GM10248 (cell line): ENCODE data around the gene MED13L.

Experiments used
- CTCF ChIA-PET: fragments of 300-600 bp; sonication (Branson Sonifier 250); formaldehyde crosslinking; extraction: SDS; loops from one replicate; lab custom pipeline; 2021; ENCODE audit warnings: antibody characterized with exemption; lab: Yijun Ruan, JAX
- POLR2A ChIA-PET: fragments of 350-650 bp; sonication (Branson Sonifier 250); formaldehyde crosslinking; extraction: SDS; loops from one replicate; lab custom pipeline; 2020; ENCODE audit warnings: antibody characterized with exemption; lab: Yijun Ruan, JAX
- DNase-seq: peaks from one replicate; pipeline ENCODE4 v3.0.0; 2012; ENCODE audit errors: extremely low spot score
- TF ChIP-seq, protein P1 (sequence below): IDR thresholded peaks from 2 replicates; pipeline ENCODE4 v1.5.1; 2012; ENCODE audit warnings: mild to moderate bottlenecking, low read depth; ENCODE audit errors: extremely low read depth, missing control alignments, control extremely low read depth

MED13L gene

DNA sequence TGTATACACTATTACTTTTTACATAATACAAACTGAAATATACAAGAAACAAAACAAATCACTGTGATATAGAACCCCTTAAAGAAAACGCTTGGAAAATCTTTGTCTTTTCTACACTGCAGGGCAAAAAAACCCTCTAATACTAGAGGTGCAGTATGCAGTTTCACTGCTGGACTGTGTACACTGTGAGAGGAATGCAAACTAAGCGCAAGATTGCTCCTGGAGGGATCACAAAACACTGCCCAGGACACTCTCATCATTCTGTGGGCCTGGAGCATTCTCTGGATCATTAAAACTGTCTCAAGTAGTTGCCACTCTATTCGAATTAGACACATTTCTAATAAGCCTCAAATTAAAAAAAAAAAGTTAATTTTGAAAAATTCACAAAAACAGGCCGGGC lies 217.6 kb downstream of the MED13L start:
- DNase-seq: no peak
- ChIA-PET POLR2A (no interaction called here), CTCF (no interaction called here)
- TF ChIP-seq, protein P1, sequence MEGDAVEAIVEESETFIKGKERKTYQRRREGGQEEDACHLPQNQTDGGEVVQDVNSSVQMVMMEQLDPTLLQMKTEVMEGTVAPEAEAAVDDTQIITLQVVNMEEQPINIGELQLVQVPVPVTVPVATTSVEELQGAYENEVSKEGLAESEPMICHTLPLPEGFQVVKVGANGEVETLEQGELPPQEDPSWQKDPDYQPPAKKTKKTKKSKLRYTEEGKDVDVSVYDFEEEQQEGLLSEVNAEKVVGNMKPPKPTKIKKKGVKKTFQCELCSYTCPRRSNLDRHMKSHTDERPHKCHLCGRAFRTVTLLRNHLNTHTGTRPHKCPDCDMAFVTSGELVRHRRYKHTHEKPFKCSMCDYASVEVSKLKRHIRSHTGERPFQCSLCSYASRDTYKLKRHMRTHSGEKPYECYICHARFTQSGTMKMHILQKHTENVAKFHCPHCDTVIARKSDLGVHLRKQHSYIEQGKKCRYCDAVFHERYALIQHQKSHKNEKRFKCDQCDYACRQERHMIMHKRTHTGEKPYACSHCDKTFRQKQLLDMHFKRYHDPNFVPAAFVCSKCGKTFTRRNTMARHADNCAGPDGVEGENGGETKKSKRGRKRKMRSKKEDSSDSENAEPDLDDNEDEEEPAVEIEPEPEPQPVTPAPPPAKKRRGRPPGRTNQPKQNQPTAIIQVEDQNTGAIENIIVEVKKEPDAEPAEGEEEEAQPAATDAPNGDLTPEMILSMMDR: no peak

DNA sequence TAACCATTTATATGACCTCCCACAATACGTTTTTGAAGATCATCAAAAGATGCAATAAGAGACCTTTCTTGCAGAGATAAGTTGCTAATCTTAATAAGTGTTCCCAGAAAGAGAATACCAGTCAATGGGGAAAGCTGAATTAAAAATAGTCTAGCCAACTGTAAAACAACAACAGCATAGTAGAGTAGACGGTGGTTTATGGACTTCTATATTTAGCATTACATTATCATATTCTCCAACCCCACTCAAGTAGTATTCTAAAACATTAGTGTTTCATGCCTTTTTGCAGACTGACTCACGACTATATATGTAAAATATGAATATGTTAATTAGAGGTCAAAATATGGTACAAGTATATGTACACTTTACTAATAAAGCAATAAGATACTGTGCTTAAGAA lies 218.9 kb downstream of the MED13L start:
- POLR2A ChIA-PET: no interaction called here

DNA sequence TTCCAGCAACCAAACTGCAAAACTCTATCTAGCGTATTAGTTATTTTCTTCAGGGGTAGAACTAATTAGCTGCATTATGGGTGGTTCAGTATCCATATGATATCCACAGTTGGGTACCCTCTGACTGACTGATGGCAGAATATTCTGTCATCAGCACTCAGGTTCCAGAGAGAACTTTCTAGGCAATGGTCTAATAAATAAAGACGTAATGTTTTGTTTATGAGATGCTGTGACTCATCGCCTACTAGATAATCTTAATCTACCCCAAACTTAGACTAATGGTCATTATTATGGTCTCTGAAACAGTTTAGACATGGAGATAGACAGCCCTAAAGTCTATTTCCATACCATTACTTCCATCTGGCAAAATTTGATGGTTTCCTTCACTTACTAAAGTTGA lies 220.1 kb downstream of the MED13L start:
- CTCF ChIA-PET: interaction anchor here (0.9 to 1.4 kb wide), 5 partner anchors 8 to 179 kb away, joined by 3 to 4 read pairs (median 3); no protein-coding TSS in a partner anchor
- POLR2A ChIA-PET: no interaction called here
- TF ChIP-seq, protein P1: no peak
- no peak for DNase-seq

More for the DNA sequence above, 218.9 kb downstream of the MED13L start:
- CTCF ChIA-PET: interaction anchor here (0.9 to 1.3 kb wide), 4 partner anchors 11 to 178 kb away, joined by 3 read pairs; no protein-coding TSS in a partner anchor
- no peak for DNase-seq
- TF ChIP-seq, protein P1: no peak

DNA sequence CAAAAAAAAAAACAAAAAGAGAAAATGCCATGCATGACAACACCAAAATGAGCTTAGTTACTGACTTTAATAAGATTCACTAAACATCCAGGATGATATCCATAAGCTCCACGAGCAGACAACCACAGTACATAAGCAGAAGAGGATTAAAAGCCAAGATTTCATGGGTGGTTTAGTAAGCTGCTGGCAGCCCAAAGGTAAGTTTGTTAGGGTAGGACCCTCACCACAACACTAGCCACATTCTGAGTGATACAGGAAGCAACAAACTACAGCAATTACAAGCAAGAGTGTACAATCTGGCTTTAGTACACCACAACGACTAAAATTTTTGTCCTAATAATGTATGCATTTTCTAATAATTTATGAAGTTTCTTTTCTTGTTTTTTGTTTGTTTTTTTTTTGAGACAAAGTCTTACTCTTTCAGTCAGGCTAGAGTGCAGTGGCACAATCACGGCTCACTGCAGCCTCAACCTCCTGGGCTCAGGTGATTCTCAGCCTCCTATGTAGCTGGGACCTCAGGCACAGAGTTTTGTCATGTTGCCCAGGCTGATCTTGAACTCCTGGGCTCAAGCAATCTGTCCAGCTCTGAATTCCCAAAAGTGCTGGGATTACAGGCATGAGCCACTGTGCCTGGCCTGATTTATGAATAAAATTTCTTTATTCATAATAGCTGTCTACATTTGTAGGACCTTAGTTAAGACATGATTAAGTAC lies 221.4 kb downstream of the MED13L start:
- CTCF ChIA-PET: interaction anchor here (0.9 to 1.5 kb wide), 3 partner anchors 11 to 554 kb away, joined by 3 to 10 read pairs (median 3); no protein-coding TSS in a partner anchor
- no peak for DNase-seq
- TF ChIP-seq, protein P1: no peak
- POLR2A ChIA-PET: no interaction called here

DNA sequence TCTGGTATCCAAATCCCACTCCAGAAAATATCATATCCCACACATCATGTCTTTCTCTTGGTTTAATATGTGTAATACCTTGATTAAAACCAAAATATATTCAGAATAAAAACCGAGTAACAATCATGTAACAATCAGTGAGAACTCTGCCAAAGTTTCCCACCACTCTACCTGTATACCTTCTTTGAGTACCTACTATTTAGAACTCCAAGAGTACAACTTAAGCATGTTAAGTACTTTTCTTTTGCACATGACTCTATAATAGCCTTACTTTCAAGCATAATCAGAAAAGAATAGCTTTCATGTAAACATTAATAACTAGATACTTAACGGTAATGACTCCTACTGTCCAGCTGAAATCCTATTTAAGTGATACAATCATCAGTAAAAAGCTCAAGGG lies 223.2 kb downstream of the MED13L start:
- CTCF ChIA-PET: interaction anchor here (0.8 to 1.1 kb wide), 3 partner anchors 10 to 38 kb away, joined by 4 read pairs; no protein-coding TSS in a partner anchor
- TF ChIP-seq, protein P1: no peak
- POLR2A ChIA-PET: no interaction called here
- DNase-seq: no peak

DNA sequence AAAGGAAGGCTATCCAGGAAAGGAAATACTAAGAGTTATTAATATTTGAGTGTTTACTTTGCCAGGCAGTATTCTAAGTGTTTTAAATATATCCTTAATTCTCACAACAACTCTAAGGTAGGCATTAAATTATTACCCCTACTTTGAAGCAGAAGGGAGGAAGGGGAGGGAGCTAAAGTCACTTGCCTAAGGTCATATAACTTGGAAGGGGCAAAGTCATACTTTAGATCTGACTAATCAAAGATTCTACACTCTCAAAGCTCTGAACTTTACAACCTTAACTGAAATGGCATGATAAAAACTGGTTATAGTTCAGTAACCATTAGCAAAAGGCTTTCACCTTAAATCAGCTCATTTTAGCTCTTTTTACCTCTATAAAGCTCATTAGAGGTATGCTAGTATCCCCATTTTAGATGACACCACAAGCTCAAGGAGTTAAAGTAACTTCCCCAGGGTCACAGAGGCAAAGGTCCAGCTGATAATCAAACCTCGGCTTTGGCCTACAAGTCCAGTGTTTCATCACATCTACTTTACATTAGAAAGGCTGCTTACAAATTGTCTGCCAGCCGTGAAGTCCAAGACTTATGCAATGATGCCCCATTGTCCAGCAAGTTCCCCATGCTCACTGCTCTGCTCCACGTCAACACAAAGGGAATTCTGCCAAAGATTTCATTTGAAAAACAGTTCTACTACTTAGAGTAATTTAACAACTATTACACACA lies 223.9 kb downstream of the MED13L start:
- ChIA-PET POLR2A (no interaction called here), CTCF (interaction anchor here (0.7 to 1.2 kb wide), 4 partner anchors 9 to 66 kb away, joined by 3 to 4 read pairs (median 4); no protein-coding TSS in a partner anchor)
- DNase-seq: no peak
- TF ChIP-seq, protein P1: no peak
